Measurements from ENCODE around the gene ITIH1.

GRCh38 chr3:52792413-52792812 is 15.0 kb downstream of the ITIH1 start:
- TF ChIP-seq EZH2 (IDR thresholded peaks at IDR 0.05; ENCODE audit: borderline replicate concordance, insufficient read depth, low read length, poor library complexity, severe bottlenecking) (no peak), POLR2AphosphoS5 (IDR thresholded peaks at IDR 0.05) (no peak), RAD21 (conservative IDR thresholded peaks at IDR 0.05) (no peak), REST (IDR thresholded peaks at IDR 0.05; ENCODE audit: borderline replicate concordance) (no peak), EP300 (conservative IDR thresholded peaks at IDR 0.05; ENCODE audit: poor library complexity, severe bottlenecking) (no peak), TAF1 (IDR thresholded peaks at IDR 0.05; ENCODE audit: low read depth) (no peak), SMC3 (conservative IDR thresholded peaks at IDR 0.05; ENCODE audit: poor library complexity) (no peak), MXI1 (conservative IDR thresholded peaks at IDR 0.05; ENCODE audit: poor library complexity, severe bottlenecking) (no peak)
- TF ChIP-seq, protein P1, sequence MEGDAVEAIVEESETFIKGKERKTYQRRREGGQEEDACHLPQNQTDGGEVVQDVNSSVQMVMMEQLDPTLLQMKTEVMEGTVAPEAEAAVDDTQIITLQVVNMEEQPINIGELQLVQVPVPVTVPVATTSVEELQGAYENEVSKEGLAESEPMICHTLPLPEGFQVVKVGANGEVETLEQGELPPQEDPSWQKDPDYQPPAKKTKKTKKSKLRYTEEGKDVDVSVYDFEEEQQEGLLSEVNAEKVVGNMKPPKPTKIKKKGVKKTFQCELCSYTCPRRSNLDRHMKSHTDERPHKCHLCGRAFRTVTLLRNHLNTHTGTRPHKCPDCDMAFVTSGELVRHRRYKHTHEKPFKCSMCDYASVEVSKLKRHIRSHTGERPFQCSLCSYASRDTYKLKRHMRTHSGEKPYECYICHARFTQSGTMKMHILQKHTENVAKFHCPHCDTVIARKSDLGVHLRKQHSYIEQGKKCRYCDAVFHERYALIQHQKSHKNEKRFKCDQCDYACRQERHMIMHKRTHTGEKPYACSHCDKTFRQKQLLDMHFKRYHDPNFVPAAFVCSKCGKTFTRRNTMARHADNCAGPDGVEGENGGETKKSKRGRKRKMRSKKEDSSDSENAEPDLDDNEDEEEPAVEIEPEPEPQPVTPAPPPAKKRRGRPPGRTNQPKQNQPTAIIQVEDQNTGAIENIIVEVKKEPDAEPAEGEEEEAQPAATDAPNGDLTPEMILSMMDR (IDR thresholded peaks at IDR 0.05; ENCODE audit: poor library complexity, severe bottlenecking) = no peak
